Gastroesophageal sphincter (tissue), 3 donors: ENCODE results near the gene VPS39.

Source experiments
- POLR2A ChIP-seq, 2 donors: fragments of 450-650 bp; IDR thresholded peaks; one replicate each; pipeline ENCODE4 v1.6.1; 2017; ENCODE audit warnings: antibody characterized with exemption in 2 of 2, mild to moderate bottlenecking in 2 of 2, moderate library complexity in 1 of 2
- TF ChIP-seq, protein P1 (sequence below), 4 experiments: fragments of 200-600 bp in 2 of 4; fragments of 450-650 bp in 2 of 4; sonication (generic) in 1 of 4; IDR thresholded peaks; one replicate each; pipeline ENCODE4 v1.5.1; 2017 to 2019; ENCODE audit warnings: antibody characterized with exemption in 4 of 4, mild to moderate bottlenecking in 2 of 4, moderate library complexity in 2 of 4

DNA sequence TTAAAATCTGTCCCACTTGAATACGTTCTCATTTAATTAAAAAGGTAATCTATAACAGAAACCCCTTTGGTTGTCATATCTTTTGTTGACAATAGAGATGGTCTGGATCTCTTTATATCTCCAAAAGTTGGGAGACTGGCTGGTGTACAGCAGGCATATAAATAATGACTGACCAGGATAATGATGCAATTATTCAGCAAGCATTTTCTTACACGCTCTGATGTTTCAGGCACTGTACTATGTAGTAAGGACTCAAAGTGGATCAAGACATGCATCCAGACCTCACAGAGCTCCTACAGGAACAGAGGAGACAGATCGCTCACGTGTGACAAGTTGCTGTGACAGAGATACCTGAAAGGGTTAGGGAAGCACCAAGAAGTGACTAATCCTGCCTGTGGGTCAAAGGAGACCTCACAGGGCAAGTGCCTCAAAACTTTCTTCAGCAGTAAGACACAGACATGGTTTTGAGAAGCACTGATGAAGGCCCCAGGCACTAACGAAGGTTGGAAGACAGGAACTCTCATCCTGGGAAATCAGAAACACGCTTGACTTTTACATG lies 25.7 kb downstream of the VPS39 start:
- TF ChIP-seq, protein P1, sequence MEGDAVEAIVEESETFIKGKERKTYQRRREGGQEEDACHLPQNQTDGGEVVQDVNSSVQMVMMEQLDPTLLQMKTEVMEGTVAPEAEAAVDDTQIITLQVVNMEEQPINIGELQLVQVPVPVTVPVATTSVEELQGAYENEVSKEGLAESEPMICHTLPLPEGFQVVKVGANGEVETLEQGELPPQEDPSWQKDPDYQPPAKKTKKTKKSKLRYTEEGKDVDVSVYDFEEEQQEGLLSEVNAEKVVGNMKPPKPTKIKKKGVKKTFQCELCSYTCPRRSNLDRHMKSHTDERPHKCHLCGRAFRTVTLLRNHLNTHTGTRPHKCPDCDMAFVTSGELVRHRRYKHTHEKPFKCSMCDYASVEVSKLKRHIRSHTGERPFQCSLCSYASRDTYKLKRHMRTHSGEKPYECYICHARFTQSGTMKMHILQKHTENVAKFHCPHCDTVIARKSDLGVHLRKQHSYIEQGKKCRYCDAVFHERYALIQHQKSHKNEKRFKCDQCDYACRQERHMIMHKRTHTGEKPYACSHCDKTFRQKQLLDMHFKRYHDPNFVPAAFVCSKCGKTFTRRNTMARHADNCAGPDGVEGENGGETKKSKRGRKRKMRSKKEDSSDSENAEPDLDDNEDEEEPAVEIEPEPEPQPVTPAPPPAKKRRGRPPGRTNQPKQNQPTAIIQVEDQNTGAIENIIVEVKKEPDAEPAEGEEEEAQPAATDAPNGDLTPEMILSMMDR (IDR thresholded peaks at IDR 0.05) = no peak
- TF ChIP-seq POLR2A (IDR thresholded peaks at IDR 0.05) = no peak
